Measurements from ENCODE around the gene DRC7.
A peak's percentile ranks its signal among the peaks of the same experiment; 100 is the strongest.

DRC7 gene

GRCh38 chr16:57761957-57762356 lies 67.4 kb downstream of the DRC7 start:
- no peak for TF ChIP-seq CTCF (conservative IDR thresholded peaks at IDR 0.05; ENCODE audit: low read length)

DNA sequence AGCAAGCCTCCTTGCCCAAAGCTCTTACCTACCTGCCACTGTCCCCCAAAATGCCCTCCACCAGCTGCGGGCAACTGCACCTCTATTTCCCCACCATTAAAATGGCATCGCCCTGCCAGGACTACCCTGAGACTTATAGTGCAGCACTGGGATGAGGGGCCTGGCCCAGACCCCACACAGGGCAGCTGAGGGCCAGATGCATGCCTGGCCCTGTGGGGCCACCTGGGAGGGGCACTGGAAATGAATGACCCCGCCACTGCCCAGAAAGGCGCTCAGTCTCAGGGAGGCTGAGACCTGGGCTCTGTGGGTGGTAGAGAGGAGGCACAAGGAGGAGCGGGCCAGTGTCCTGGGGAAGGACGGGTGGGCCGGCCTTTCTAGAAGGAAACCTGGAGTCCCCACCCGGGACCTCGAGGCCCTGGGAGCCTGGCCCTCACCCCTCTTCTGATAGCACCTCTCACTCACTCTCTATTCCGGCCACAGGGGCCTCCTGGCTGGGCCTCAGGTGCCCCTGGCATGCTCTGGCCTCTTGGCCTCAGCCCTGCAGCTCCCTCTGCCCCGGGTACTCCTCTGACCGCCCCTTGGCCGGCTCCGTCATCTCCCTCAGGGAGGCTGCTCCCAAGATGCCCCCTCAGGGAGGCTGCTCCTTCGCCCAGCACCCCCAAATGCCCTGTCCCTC lies 67.9 kb downstream of the DRC7 start:
- TF ChIP-seq CTCF (conservative IDR thresholded peaks at IDR 0.05; ENCODE audit: low read length), result no peak
- no peak for DNase-seq (ENCODE audit: low read depth)
- H3K4me3 ChIP-seq (ENCODE audit: low read length), result no peak overlapping the region

More at GRCh38 chr16:57761957-57762356, 67.4 kb downstream of the DRC7 start:
- H3K4me3 ChIP-seq (ENCODE audit: low read length), result no peak overlapping the region
- DNase-seq (ENCODE audit: low read depth), result no peak

DNA sequence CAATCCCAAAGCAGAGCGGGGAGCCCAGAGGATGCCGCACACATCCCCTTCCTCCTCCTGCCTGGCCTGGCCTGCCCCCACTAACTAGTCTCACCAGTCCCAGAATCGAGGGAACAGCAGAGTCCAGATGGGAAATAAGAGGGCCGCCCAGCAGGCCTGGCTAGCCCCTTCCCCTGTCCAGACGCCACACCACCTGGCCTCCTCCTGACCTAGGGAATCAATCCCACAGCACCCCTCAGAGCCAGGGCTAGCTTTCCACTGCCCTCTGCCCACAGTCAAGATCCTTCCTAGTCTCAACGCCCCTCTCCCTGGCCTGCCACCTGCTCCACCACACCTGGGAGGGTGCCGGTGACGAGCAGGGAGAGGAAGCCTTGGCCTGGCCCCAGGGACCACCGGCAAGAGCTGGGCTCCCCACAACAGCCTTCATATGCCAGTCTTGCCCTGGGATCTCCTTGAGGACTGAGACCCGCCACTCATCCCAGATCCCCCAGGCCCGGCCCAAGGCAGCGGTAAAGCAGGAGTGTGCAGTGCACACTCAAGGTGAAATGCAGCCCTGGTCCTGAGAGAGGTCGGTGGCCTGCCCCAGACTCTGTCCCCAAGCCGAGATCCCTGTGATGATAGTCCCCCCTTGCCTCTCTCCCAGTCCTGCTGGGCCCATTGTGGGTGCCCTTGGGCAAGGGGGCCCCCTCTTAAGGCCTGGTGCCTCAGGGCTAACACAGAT lies 68.8 kb downstream of the DRC7 start:
- DNase-seq (ENCODE audit: low read depth), result no peak
- H3K4me3 ChIP-seq (ENCODE audit: low read length), result no peak overlapping the region
- no peak for TF ChIP-seq CTCF (conservative IDR thresholded peaks at IDR 0.05; ENCODE audit: low read length)

DNA sequence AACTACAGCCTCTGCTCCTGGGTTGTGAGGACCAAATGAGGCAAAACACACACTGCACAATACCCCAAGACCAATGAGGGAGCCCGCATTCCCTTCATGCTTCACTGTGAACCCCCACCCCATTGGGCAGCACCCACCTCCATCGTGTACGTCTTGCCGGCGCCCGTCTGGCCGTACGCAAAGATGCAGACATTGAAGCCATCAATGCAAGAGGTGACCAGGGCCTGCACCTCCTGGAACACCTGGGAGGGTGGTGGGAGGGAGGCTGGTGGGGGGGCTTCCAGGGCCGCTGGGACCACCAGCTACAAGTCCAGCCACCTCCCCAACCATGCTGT lies 69.4 kb downstream of the DRC7 start:
- H3K4me3 ChIP-seq (ENCODE audit: low read length), result no peak overlapping the region
- DNase-seq (ENCODE audit: low read depth), result no peak
- no peak for TF ChIP-seq CTCF (conservative IDR thresholded peaks at IDR 0.05; ENCODE audit: low read length)

DNA sequence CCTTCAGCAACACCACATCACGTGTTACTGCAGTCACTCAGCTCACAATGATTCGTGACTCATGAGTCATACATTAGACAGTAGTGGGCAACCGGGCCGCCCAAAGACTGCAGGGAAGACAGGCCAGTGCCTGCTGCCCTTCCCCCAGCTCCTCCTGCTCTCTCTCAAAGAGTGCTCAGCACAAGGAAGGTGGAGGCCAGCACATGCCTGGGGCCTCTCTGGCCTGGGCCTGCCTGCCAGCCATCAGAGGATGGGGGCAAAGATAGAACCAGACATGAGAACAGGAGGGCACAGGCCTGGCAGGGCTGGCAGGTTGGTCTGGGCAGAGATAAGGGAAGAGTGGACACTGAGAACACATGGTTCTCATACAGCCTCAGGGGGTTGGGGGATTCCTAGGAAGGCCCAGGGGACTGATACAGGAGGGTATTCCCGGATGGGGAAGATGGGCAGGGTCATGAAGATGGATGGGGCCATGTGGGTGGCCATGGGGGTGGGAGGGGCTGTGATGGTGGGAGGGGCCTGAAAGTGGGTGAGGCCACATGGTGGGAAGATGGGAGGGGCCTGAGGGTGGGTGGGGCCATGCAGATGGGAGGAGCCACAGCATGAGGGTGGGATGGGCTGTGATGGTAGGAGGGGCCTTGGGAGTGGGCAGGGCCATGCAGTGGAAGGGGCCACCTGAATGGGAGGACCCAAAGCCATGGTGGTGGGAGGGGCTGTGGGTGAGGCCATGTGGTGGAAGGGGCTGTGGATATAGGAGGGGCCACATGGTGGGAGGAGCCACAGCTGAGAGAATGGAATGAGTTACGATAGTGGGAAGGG lies 69.9 kb downstream of the DRC7 start:
- no peak overlapping the region for H3K4me3 ChIP-seq (ENCODE audit: low read length)
- TF ChIP-seq CTCF (conservative IDR thresholded peaks at IDR 0.05; ENCODE audit: low read length), result no peak
- peak; percentile 81 for DNase-seq (ENCODE audit: low read depth)

DNA sequence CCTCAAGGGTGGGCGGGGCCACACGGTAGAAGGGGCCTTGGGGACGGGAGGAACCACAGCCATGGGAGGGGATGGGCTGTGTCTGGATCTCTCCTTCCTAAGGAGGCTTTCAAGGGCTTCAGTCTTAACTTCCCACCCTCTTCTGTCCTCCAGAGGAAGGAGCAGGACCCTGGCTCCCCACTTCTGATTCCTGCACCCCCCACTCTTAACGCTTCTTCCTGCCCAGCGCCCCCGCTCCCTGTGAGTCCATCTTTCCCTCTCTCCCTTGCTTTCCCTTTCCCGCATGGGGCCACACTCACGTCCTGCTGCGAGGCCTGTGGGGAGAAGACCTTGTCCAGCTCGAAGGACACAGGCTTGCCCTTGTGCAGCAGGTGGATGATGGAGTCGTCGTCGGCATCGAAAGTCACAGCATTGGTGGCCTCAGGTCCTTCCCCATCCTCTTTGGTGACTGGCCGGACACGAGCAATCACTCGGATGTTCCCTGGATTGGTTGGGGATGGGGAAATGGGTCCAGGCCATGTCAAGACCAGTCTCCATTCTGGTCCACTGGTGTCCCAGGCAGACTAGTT lies 70.6 kb downstream of the DRC7 start:
- no peak for TF ChIP-seq CTCF (conservative IDR thresholded peaks at IDR 0.05; ENCODE audit: low read length)
- no peak overlapping the region for H3K4me3 ChIP-seq (ENCODE audit: low read length)
- no peak for DNase-seq (ENCODE audit: low read depth)
